Loucy (cell line): Measurements from ENCODE around the gene ATP1B3.

Source experiments
- H2AFZ ChIP-seq: fragments of 200-600 bp; sonication (generic); 2 replicates; pipeline ENCODE4 v1.6.0; 2016; ENCODE audit warnings: antibody characterized with exemption, mild to moderate bottlenecking, low read length, moderate library complexity
- H3F3A ChIP-seq: fragments of 200-600 bp; 2 replicates; pipeline ENCODE4 v1.6.0; 2016; ENCODE audit warnings: antibody characterized with exemption, low read depth, mild to moderate bottlenecking
- H3K27me3 ChIP-seq: fragments of 200-600 bp; sonication (generic); 2 replicates; pipeline ENCODE4 v1.6.1; 2014; ENCODE audit warnings: low read length, mild to moderate bottlenecking; ENCODE audit not compliant: insufficient read depth, poor library complexity, severe bottlenecking
- H3K36me3 ChIP-seq: fragments of 200-600 bp; sonication (generic); 2 replicates; pipeline ENCODE4 v1.6.1; 2016; ENCODE audit warnings: low read length; ENCODE audit not compliant: insufficient read depth
- H3K4me1 ChIP-seq: fragments of 200-600 bp; sonication (generic); 2 replicates; pipeline ENCODE4 v1.5.1; 2014; ENCODE audit warnings: low read length, mild to moderate bottlenecking; ENCODE audit not compliant: insufficient read depth, poor library complexity, severe bottlenecking
- H3K4me2 ChIP-seq: fragments of 200-600 bp; sonication (generic); 2 replicates; pipeline ENCODE4 v1.6.0; 2014; ENCODE audit warnings: antibody characterized with exemption, low read length, low read depth, mild to moderate bottlenecking; ENCODE audit not compliant: poor library complexity, severe bottlenecking
- H3K4me3 ChIP-seq: fragments of 200-600 bp; sonication (generic); 2 replicates; pipeline ENCODE4 v1.5.1; 2014; ENCODE audit warnings: low read length, mild to moderate bottlenecking, mixed read lengths; ENCODE audit not compliant: poor library complexity, severe bottlenecking
- H3K79me2 ChIP-seq: fragments of 200-600 bp; sonication (generic); 2 replicates; pipeline ENCODE4 v1.6.1; 2014; ENCODE audit warnings: low read length; ENCODE audit not compliant: insufficient read depth
- H3K9ac ChIP-seq: fragments of 200-600 bp; sonication (generic); 2 replicates; pipeline ENCODE4 v1.6.0; 2014; ENCODE audit warnings: mild to moderate bottlenecking, low read depth, low read length, moderate library complexity; ENCODE audit not compliant: poor library complexity, severe bottlenecking
- H3K9me2 ChIP-seq: fragments of 200-600 bp; sonication (generic); replicated peaks from 2 replicates; pipeline ENCODE4 v1.6.1; 2016; ENCODE audit warnings: low read depth, low read length, mixed read lengths
- H3K9me3 ChIP-seq: fragments of 200-600 bp; sonication (generic); 2 replicates; pipeline ENCODE4 v1.6.1; 2014; ENCODE audit warnings: mild to moderate bottlenecking, antibody characterized with exemption, low read length, low read depth; ENCODE audit not compliant: insufficient read depth
- H4K20me1 ChIP-seq: fragments of 200-600 bp; sonication (generic); 2 replicates; pipeline ENCODE4 v1.6.0; 2014; ENCODE audit warnings: antibody characterized with exemption, low read length, mild to moderate bottlenecking; ENCODE audit not compliant: insufficient read depth, poor library complexity, severe bottlenecking
- CTCF ChIP-seq: fragments of 200-600 bp; sonication (generic); conservative IDR thresholded peaks from 2 replicates; pipeline ENCODE4 v1.5.1; 2014; ENCODE audit warnings: mild to moderate bottlenecking, antibody characterized with exemption, low read length
- EZH2phosphoT487 ChIP-seq: fragments of 200-600 bp; IDR thresholded peaks from 2 replicates; pipeline ENCODE4 v1.6.1; 2018; ENCODE audit warnings: antibody characterized with exemption, mild to moderate bottlenecking, moderate library complexity, borderline replicate concordance

The ATP1B3 gene

GRCh38 chr3:141876381-141876890, at the start of gene ATP1B3:
Gene ATP1B3, plus strand, starts transcription at chr3:141876643. Its CDS starts 159 bp downstream, at chr3:141876802.
- H2AFZ ChIP-seq, result peak within 1 kb of the TSS; percentile 91
- H3K4me1 ChIP-seq, result peaks cover 39% of the 10 kb centered on the region
- peaks cover 48% of the 10 kb centered on the region for H3K79me2 ChIP-seq
- H3K9ac ChIP-seq, result peak within 1 kb of the TSS; percentile 75
- H3K27me3 ChIP-seq, result no peaks in the 10 kb centered on the region
- H3K4me3 ChIP-seq, result peak within 1 kb of the TSS; percentile 81
- H3K9me2 ChIP-seq, result no peaks in the 10 kb centered on the region
- peaks cover 22% of the 10 kb centered on the region for H4K20me1 ChIP-seq
- H3K9me3 ChIP-seq, result no peaks in the 10 kb centered on the region
- H3K4me2 ChIP-seq, result peak within 1 kb of the TSS; percentile 91
- TF ChIP-seq EZH2phosphoT487 (no peak), CTCF (no peak)
- H3F3A ChIP-seq, result 0 out of 2 replicates have a peak, but pooled peaks cover 3% of the 10 kb centered on the region
- H3K36me3 ChIP-seq, result no peaks in the 10 kb centered on the region

- Histone ChIP-seq H3K9me2 (no peaks in the 10 kb centered on the region), H3K4me2 (no peak overlapping the region), H3K36me3 (no peaks in the 10 kb centered on the region), H3K4me1 (no peaks in the 10 kb centered on the region), H3K9me3 (no peaks in the 10 kb centered on the region), H3K79me2 (no peaks in the 10 kb centered on the region), H4K20me1 (no peaks in the 10 kb centered on the region), H3F3A (no peaks in the 10 kb centered on the region), H3K9ac (no peak overlapping the region), H2AFZ (no peak overlapping the region), H3K4me3 (no peak overlapping the region), H3K27me3 (no peaks in the 10 kb centered on the region)
- TF ChIP-seq EZH2phosphoT487, result no peak
Measured at GRCh38 chr3:141828487-141828886, 48.0 kb upstream of the ATP1B3 start.

- Histone ChIP-seq H3F3A (no peaks in the 10 kb centered on the region), H3K4me1 (no peaks in the 10 kb centered on the region), H3K9me2 (no peaks in the 10 kb centered on the region), H3K9ac (no peak overlapping the region), H2AFZ (no peak overlapping the region), H3K4me2 (no peak overlapping the region), H3K36me3 (no peaks in the 10 kb centered on the region), H3K79me2 (no peaks in the 10 kb centered on the region), H3K27me3 (no peaks in the 10 kb centered on the region), H4K20me1 (no peaks in the 10 kb centered on the region), H3K9me3 (no peaks in the 10 kb centered on the region), H3K4me3 (no peak overlapping the region)
- no peak for TF ChIP-seq CTCF
- TF ChIP-seq EZH2phosphoT487, result no peak
Measured at GRCh38 chr3:141828890-141829289, 47.6 kb upstream of the ATP1B3 start.

- Histone ChIP-seq H3K4me1 (no peaks in the 10 kb centered on the region), H3K9me3 (no peaks in the 10 kb centered on the region), H4K20me1 (no peaks in the 10 kb centered on the region), H3K4me3 (no peak overlapping the region), H3K9me2 (no peaks in the 10 kb centered on the region), H3K36me3 (no peaks in the 10 kb centered on the region), H3K27me3 (no peaks in the 10 kb centered on the region), H3K79me2 (no peaks in the 10 kb centered on the region), H3K9ac (no peak overlapping the region), H3K4me2 (no peak overlapping the region), H2AFZ (no peak overlapping the region), H3F3A (no peaks in the 10 kb centered on the region)
- TF ChIP-seq EZH2phosphoT487, result no peak
- TF ChIP-seq CTCF, result no peak
Measured at GRCh38 chr3:141830508-141830907, 45.9 kb upstream of the ATP1B3 start.
